Effector CD8-positive, alpha-beta T cell (primary cell): ENCODE measurements around the gene ECE1.
"Not testable (repeated sequence)": the region's sequence is repeated elsewhere in the genome, so short reads cannot be mapped to it uniquely, and the experiment has no call there.

Experiments
- DNase-seq: peaks from one replicate; lab custom pipeline; 2025; lab: John Stamatoyannopoulos, UW

ECE1 gene

DNA sequence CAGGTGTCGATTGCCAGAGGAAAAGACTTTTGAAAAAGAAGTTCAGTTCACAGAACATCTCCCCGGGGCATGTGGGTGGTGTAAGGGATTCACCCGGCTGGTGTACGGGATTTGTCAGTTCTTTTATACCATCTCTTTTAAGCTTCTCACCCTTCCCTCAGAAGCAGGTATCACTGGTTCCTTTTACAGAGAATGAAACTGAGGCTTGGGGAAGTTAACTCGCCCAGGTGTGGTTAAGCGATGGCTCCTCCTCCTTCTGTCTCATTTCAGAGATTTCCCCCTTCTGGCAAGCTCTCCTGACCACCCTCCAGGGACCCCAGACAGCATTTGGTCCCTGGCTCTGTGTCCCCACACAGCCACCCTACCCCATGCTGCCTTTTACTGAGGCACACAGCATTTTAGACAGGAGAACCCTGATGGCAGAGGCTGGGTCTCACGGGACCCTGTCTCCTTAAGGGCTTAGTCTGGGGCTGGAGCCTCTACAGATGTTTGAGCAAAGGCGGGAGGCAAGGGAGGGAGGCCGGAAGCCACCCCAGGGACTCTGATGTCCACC is 2.8 kb upstream of the ECE1 start:
- no peak for DNase-seq

DNA sequence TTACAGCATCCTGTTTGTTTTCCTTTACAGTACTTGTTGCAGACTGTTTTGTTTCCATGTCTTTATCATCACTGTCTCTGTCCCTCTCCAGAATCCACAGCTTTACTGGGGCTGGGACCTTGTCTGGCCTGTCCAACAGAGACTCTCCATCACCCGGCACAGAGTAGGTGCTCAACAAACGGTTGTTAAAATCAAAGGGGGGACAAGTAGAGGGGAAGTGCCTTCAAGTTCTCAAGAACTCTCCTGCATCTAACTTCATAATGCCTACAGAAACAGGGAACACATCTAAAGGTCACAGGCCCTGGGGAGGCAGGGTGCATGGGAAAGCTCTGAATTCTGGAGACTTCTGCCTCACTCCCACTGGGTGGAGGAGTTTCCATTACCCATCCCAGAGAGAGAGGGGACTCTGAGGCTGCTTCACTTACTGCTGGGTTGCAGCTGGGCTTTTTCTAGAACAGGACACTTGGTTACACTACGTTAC is 2.3 kb upstream of the ECE1 start:
- no peak for DNase-seq

DNA sequence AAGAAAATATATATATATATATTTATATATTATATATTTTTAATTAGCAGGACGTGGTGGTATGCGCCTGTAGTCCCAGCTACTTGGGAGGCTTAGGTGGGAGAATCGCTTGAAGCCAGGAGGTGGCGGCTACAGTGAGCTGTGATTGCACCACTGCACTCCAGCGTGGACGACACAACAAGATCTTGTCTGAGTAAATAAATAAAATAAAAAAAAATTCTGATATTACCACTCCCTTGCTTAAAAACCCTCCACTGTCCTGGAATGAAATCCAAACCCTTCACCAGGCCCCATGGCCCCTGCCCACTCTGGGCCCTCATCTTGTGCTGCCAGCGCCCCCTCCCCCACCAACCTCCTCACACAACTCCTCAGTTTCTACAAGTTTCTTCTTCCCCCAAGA is 1.7 kb upstream of the ECE1 start:
- no peak for DNase-seq

DNA sequence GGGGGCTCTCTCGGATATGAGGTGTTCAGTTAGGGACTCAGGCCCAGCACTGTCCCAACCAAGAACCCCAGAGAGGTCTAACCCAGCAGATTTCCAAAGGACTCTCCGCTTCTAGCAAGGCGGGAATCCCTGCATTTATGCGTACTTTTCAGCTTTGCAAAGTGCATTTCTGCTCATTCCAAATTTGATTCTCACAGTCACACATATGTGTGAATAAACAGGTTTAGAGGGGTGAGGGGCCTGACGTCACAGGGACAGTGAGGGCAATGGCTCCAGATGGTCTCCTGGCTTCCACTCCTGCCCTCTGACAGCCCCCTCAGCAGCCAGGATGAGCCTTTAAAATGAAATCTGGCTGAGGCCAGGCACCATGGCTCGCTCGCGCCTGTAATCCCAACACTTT is 921 bp upstream of the ECE1 start:
- DNase-seq, result no peak

DNA sequence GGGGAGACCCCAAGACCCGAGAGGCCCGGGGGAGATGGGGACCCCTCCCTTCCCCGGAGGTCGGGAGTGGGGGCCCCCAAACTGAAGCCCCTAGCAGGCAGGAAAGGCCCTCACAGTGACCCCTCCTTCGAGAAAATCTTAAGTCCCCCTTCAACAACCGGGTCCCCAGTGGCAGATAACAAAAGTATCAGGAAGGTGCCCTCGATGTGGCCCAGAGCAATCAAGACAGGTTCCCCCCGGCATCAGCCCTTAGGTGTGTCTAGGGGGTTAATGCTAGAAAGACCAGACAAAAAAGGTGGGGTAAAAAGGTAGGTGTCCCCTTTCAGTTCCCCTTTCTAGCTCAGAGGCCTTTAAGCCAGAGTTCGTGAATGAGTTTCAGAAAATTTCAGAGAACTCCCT is 282 bp upstream of the ECE1 start:
- DNase-seq, result no peak

DNA sequence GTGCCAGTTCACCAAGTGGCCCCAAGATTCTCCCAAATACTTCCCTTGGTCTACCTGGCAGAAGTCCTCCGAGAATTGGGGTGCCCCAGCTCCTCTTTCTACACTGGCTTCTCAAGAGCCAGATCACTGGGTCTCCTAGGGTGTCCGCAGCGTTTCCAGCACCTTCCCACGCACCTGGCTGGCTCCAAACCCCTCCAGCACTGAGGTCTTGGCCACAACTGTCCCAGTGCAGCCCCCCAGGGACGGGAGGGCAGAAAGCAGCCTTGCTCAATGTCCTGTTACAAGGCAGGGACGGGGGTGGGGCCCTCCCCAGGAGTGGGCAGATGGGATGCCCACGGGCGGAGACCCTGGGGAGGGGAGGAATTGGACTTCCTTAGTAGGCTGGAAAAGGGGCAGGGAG is 1.1 kb downstream of the ECE1 start:
- DNase-seq, result no peak

DNA sequence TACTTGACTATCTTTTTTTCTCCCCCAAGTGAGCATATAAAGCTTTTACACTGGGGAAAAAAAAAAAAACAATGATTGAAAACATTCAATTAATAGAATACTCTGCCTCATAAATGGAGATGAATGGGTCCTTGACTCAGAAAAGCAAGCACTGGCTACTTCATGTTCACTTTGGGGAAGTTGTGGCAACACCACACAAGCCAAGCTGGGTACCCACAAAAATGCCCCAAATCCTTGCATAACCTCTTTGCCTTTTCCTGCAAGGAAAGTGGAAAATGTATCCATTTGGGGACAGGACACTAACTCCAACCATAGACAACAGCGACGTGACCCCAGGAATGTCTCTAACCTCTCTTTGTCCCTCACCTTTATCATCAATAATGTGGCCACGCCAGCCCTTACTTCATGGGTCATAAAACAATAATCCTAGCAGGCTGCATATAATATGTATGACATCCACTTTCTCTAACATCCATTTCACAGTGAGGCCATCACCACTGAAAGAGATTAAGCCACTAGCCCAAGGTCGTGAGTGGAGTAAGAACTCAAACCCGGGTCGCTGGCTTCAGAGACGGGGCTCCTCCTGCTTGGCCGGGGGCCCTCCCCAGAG is 2.3 kb downstream of the ECE1 start:
- no peak for DNase-seq

DNA sequence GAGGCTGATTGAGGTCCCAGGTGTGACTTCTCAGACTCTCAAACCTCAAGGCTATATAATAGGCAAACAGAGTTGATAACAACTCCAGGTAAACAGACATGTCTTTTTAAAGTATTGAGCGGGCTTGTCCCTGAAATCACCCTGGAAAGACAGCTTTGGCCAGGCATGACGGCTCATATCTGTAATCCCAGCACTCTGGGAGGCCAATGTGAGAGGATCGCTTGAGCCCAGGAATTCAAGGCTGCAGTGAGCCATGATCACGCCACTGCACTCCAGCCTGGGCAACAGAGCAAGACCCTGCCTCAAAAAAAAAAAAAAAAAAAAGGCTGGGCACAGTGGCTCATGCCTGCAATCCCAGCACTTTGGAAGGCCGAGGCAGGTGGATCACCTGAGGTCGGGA is 4.9 kb downstream of the ECE1 start:
- not testable (repeated sequence) for DNase-seq

DNA sequence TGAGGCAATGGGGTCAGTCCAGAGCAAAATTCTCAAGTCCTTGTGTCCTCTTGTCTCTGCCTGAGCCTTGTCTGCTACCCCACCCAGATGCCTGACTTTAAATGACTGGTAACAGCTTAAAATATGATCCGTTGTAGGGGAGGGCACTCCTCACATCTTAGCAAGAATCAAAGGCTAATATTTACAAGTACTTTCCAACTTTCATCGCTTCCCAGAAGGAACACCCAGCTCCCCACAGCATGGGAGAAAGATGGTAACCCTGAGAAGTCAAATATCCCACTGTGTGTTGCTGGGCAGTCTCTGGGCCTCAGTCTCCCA is 5.2 kb downstream of the ECE1 start:
- no peak for DNase-seq

DNA sequence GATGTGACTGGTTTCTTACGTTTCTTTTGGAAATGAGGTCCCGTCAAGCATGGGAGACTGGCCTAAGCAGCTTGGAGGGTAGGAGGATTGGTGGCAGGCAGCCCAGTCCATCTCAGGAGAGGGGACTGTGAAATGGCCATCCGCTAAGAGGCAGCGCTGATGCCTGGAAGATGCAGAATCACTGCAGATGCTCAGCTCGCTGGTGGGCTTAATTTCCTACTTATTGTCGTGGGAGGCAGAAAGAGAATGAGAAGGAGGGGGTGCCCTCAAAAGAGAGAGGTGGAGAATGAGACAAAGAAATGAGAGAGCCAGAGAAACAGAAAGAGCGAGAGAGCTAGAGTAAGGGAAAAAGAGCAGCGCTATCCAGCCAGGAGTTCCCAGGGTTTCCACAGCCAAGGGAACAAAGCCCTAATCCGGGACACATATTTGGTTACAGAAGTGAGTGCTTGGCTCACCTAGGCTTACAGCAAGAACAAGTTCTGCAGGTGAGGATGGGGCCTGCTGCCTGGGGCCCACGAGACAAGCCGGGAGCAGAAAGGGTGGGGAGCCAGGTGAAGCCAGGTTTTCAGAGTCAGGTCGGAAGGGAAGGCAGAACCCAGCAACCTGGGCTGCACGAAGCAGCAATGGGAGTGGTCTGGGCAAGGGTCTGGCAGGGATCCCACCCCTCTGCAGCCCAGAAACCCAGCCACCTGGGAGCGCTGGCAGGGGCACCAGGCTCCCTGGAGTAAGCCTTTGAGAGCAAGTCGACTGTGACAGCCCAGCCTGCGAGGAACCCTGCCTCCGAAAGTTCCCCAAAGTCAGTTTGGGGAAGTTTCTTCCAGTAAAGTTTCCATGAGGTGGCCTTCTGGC is 5.8 kb downstream of the ECE1 start:
- DNase-seq, result no peak

DNA sequence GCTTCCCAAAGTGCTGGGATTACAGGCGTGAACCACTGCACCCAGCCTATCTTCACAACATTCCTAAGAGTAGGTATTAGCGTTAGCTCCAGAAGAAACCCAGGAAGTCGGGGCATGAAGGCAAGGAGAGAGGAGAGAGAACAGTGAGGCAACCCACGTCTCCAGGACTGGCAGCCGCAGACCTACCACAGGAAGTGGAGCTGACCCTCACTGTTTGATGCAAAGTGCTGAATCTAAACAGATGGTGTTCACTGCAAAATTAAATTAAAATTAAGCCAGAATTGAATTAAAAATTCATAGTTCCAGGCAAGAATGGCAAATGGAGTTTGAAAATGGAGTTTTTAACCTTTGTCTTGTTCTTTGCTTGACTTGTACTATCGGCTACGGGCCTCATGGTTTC is 6.7 kb downstream of the ECE1 start:
- no peak for DNase-seq

DNA sequence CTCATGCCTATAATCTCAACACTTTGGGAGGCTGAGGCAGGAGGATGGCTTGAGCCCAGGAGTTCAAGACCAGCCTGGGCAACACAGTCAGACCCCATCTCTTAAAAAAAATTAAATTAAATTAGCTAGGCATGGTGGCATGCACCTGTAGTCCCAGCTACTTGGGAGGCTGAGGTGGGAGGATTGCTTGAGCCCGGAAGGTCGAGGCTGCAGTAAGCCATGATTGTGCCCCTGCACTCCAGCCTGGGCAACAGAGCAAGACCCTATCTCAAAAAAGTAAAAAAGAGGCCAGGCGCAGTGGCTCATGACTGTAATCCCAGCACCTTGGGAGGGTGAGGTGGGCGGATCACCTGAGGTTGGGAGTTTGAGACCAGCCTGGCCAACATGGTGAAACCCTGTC is 8.2 kb downstream of the ECE1 start:
- not testable (repeated sequence) for DNase-seq

DNA sequence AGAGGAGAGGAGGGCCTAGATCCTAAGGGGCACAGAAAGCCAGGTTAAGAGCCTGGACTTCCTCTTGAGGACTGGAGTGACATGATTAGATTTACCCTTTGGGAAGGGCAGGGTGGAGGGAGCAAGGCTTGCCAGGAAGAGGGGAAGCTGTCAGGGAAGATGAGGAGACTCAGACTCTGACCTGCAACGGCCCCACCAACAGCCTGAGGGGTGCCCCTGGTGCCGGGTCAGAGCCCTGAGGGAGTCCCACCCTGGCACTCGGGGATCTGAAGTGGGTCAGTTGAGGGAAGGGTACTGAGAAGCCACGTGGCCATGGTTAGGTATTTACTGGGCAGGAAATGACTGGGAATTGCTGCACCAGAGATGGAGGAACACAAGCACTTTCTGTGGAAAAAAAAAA is 9.8 kb downstream of the ECE1 start:
- no peak for DNase-seq

DNA sequence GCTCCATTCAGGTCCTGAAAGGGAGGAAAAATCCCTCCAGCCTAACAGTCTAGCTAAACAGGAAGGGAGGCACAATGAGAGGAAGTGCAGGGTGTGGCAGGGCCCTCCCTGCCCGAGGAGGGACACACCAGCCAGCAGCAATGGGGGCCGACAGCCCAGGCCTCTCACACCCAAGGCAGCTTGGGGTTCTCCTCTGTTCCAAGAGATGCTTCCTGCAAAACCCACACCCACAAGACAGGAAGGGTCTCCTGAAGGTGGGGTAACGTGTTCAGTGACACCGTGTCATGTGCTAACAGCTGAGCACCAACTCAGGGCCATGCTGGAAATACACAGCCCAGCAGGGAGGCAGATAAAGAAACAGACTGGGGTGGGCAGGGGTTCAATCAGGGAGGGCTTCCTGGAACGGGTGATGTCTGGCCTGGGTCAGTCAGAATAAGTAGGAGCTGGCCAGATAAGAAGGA is 10.2 kb downstream of the ECE1 start:
- DNase-seq, result no peak

DNA sequence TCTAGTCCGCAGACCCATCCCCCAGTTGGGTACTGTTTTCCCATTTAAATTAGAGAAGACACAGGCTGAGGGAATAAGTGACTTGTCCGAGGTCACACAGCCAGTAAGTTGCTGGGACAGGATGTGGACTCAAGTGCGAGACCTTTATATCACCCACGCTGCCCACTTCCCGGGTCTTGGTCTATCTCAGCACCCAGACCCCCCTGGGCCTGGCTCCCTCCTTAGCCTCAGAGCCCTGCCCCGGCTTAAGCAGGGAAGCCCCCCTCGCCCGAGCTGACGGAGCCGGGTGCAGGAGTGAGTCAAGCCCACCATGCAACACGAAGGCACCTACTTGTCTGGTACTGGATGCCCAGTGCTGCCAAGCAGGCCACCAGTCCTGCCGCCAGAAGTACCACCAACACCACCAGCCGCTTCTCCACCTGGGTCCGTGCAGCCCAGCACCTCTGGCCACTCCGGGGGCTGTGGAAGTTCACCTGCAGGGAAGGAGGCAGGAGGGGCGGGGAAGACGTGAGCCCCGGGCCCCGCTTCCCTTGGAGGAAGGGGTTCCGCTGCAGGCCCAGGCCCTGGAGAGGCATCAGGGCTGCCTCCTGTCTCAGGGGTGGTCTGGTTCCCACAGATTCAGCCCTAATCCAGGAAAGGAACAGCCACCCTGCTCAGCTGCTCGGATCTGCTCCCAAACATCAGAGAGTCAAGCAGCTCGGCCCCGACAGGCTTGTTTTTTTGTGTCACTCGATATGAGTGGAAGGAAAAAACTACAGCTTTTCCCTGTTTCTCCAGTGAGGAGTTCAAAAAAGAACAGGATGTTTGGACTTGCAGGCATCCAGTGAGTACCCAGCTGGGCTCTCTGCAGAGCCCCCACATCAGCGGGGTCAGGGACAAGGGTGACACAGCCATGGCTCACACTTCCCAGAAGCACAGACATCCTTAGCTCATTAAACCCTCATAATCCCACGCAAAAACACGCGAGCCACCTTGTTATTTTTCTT is 11.1 kb downstream of the ECE1 start:
- no peak for DNase-seq

DNA sequence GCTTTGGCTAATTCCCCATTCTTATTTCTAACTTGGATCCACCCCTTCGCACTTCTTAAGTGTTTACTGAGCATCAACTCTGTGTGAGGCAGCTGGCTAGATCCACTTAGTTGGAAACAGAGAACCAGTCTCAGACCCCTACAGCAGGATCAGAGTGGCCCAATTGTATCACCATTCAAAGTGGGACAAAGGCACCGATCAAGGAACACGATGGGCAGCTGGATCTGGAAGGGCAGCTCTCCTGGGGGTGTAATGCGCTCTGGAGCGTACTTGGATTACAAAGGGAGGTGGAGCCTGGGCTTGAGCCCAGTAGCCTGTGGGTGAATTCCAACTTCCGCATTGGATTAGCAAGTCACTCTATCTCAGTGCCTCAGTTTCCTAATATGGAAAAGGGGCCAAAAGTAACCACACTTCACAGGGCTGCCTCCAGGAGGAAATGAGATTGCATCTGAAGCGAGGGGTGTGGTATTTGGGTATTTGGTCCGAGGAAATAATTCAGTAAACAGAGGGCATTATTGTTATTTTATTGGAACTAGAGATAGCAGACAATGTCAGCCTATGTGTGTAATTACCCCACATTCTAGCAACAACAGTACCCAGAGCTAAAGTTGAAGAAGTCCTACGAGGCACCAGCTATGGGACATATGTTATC is 11.9 kb downstream of the ECE1 start:
- DNase-seq, result no peak

DNA sequence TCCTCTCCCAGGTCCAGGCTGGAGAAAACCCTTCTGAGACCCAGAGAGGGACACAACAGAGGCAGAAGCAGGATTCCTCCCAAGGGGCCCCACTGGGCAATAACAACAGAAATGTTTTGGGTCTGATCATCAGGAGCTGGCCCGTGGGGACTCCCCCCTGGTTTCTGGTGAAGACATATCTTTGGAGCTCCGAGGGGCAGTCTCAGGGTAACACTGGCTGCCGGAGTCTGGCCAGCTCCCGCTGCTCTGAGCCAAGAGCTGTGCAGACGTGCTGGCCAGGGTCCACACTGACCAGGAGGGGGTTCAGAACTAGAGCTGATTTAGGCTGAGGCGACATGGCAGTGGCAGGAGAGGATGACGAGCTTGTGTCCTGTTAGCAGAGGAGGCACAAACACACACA is 13.1 kb downstream of the ECE1 start:
- DNase-seq, result no peak

DNA sequence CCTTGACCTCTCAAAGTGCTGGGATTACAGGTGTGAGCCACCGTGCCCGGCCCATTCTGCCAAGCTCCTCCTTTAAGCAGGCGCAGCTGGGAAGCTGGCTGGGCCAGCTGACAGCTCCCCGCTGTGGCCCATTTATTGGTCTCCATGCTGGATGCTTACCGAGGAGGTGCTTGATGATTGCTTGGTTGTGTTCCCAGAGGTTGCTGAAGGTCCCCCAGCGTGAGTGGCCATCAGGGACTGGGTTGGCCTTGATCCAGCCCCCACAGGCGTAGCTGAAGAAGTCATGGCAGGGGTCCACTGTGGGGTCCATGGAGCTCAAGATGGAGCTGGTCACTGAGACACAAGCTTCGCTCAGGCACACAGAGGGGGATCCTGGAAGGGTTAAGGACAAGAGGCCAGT is 17.7 kb downstream of the ECE1 start:
- DNase-seq, result no peak

DNA sequence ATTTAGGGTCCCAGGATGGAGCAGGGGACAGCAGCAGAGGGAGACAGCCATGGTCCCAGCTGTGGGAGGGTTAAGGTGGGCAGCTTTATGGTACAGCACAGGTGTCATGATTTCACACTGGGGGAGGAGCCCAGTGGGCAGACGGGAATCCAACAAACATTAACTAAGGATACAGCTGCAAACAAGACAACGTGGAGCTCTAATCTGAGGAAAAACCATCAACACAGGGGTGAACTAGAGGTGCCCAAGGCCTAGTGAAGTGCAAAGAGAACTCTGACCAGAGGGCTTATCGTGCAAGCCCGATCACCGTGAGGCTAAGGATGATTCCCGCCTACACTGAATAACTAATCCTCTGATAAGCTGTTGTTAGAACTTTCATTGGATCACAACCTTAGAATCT is 18.7 kb downstream of the ECE1 start:
- DNase-seq, result no peak

DNA sequence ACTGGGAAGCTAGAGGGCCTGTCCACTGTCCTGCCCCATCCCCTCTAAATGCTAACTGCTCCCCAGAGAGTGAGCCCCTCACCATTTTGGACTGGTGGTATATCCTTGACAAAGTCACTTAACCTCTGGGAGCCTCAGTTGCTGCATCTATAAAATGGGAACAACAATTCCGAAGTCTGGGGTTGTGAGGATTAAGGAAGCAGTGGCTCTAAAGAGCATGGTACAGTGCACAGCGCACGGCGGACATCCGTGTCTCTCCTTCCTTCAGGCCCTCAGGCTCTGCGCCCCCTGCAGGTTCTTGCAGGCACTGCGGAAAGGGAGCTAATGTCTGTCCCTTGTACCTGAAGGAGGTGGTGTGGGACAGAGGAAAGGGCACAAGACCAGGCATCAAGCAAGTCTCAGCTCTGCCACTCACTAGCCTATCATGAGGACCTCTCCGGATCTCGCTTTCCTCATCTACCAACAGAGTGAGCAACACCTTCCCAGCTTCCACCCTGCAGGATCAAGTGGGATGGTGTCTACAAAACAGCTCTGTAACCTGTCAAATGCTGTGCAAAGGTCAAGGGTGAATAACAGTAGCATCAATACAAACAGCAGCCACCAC is 20.1 kb downstream of the ECE1 start:
- peak; percentile 78 for DNase-seq

DNA sequence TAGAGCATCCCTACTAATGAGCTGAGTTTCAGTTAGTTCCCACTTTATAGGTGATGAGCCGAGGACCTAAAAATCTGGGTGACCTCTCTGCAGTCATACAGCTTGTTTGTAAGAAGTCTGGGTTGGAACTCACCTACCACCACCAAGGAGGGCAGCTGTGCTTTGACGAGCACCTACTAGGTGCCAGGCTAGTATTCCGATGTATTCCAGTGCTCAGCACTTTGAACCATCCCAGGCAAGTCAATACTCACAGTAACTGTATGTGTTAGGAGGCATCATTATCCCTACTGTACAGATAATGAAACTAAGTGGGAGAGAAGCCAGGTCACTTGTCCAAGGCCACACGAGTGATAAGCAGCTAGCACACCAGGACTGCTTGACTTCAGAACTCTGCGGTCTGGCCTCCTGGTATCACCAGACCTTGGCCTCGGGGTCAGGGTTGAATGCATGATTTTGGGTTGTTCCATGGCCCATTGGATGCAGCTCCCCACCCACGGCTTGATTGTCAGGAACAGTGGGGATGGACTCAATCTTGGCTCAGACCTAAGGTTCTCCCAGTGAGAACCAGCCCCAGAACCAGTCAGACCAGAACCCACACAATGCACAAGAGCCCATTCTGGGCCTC is 20.7 kb downstream of the ECE1 start:
- DNase-seq, result no peak
